Loucy (cell line): ENCODE measurements around the gene OR51S1.

Experiments used
- H2AFZ ChIP-seq: fragments of 200-600 bp; sonication (generic); 2 replicates; pipeline ENCODE4 v1.6.0; 2016; ENCODE audit warnings: antibody characterized with exemption, mild to moderate bottlenecking, low read length, moderate library complexity
- H3F3A ChIP-seq: fragments of 200-600 bp; 2 replicates; pipeline ENCODE4 v1.6.0; 2016; ENCODE audit warnings: antibody characterized with exemption, low read depth, mild to moderate bottlenecking
- H3K27me3 ChIP-seq: fragments of 200-600 bp; sonication (generic); 2 replicates; pipeline ENCODE4 v1.6.1; 2014; ENCODE audit warnings: low read length, mild to moderate bottlenecking; ENCODE audit not compliant: insufficient read depth, poor library complexity, severe bottlenecking
- H3K36me3 ChIP-seq: fragments of 200-600 bp; sonication (generic); 2 replicates; pipeline ENCODE4 v1.6.1; 2016; ENCODE audit warnings: low read length; ENCODE audit not compliant: insufficient read depth
- H3K4me1 ChIP-seq: fragments of 200-600 bp; sonication (generic); 2 replicates; pipeline ENCODE4 v1.5.1; 2014; ENCODE audit warnings: low read length, mild to moderate bottlenecking; ENCODE audit not compliant: insufficient read depth, poor library complexity, severe bottlenecking
- H3K4me2 ChIP-seq: fragments of 200-600 bp; sonication (generic); 2 replicates; pipeline ENCODE4 v1.6.0; 2014; ENCODE audit warnings: antibody characterized with exemption, low read length, low read depth, mild to moderate bottlenecking; ENCODE audit not compliant: poor library complexity, severe bottlenecking
- H3K4me3 ChIP-seq: fragments of 200-600 bp; sonication (generic); 2 replicates; pipeline ENCODE4 v1.5.1; 2014; ENCODE audit warnings: low read length, mild to moderate bottlenecking, mixed read lengths; ENCODE audit not compliant: poor library complexity, severe bottlenecking
- H3K79me2 ChIP-seq: fragments of 200-600 bp; sonication (generic); 2 replicates; pipeline ENCODE4 v1.6.1; 2014; ENCODE audit warnings: low read length; ENCODE audit not compliant: insufficient read depth
- H3K9ac ChIP-seq: fragments of 200-600 bp; sonication (generic); 2 replicates; pipeline ENCODE4 v1.6.0; 2014; ENCODE audit warnings: mild to moderate bottlenecking, low read depth, low read length, moderate library complexity; ENCODE audit not compliant: poor library complexity, severe bottlenecking
- H3K9me2 ChIP-seq: fragments of 200-600 bp; sonication (generic); replicated peaks from 2 replicates; pipeline ENCODE4 v1.6.1; 2016; ENCODE audit warnings: low read depth, low read length, mixed read lengths
- H3K9me3 ChIP-seq: fragments of 200-600 bp; sonication (generic); 2 replicates; pipeline ENCODE4 v1.6.1; 2014; ENCODE audit warnings: mild to moderate bottlenecking, antibody characterized with exemption, low read length, low read depth; ENCODE audit not compliant: insufficient read depth
- H4K20me1 ChIP-seq: fragments of 200-600 bp; sonication (generic); 2 replicates; pipeline ENCODE4 v1.6.0; 2014; ENCODE audit warnings: antibody characterized with exemption, low read length, mild to moderate bottlenecking; ENCODE audit not compliant: insufficient read depth, poor library complexity, severe bottlenecking
- EZH2phosphoT487 ChIP-seq: fragments of 200-600 bp; IDR thresholded peaks from 2 replicates; pipeline ENCODE4 v1.6.1; 2018; ENCODE audit warnings: antibody characterized with exemption, mild to moderate bottlenecking, moderate library complexity, borderline replicate concordance
- TF ChIP-seq, protein P1 (sequence below): fragments of 200-600 bp; sonication (generic); conservative IDR thresholded peaks from 2 replicates; pipeline ENCODE4 v1.5.1; 2014; ENCODE audit warnings: mild to moderate bottlenecking, antibody characterized with exemption, low read length

Gene OR51S1

DNA sequence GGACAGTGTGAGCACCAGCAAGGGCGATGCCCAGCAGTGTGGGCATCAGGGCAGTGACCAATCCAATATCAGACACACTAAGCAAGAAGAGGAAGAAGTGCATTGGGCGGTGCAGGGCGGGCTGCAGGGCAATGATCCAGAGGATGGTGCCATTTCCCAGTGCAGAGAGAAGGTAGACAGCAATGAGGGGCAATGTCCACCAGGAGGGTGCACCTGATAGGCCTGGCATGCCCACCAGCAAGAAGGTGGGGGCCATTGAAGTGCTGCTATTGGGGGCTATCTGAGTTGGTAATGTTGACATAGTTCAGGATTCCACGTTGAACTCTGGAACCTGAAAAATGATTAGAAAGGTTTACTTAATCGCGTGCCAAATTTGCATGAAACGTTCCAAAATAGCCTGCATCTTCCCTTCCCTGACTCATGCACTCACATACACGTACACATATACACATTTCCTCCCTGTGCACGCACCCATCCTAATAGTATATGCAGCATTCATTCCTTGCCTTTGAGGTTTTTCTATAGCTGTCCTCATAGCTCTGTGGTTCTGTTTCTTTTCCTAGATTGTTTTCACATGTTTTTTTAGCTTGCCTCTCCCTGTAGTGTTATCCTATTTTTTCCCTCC lies at the start of gene OR51S1:
TSS of gene OR51S1 (minus strand) at position 301 of the 625 bp plus-strand sequence. CDS start at position 301, 0 bp downstream.
- no peaks in the 10 kb centered on the region for H3K79me2 ChIP-seq
- H3K27me3 ChIP-seq = no peaks in the 10 kb centered on the region
- no peaks in the 10 kb centered on the region for H3K9me3 ChIP-seq
- H4K20me1 ChIP-seq = no peaks in the 10 kb centered on the region
- H2AFZ ChIP-seq = no peak within 1 kb of the TSS
- no peaks in the 10 kb centered on the region for H3K9me2 ChIP-seq
- H3K4me3 ChIP-seq = no peak within 1 kb of the TSS
- H3K4me2 ChIP-seq = no peak within 1 kb of the TSS
- H3K9ac ChIP-seq = no peak within 1 kb of the TSS
- no peaks in the 10 kb centered on the region for H3F3A ChIP-seq
- no peaks in the 10 kb centered on the region for H3K4me1 ChIP-seq
- H3K36me3 ChIP-seq = no peaks in the 10 kb centered on the region
- TF ChIP-seq, protein P1, sequence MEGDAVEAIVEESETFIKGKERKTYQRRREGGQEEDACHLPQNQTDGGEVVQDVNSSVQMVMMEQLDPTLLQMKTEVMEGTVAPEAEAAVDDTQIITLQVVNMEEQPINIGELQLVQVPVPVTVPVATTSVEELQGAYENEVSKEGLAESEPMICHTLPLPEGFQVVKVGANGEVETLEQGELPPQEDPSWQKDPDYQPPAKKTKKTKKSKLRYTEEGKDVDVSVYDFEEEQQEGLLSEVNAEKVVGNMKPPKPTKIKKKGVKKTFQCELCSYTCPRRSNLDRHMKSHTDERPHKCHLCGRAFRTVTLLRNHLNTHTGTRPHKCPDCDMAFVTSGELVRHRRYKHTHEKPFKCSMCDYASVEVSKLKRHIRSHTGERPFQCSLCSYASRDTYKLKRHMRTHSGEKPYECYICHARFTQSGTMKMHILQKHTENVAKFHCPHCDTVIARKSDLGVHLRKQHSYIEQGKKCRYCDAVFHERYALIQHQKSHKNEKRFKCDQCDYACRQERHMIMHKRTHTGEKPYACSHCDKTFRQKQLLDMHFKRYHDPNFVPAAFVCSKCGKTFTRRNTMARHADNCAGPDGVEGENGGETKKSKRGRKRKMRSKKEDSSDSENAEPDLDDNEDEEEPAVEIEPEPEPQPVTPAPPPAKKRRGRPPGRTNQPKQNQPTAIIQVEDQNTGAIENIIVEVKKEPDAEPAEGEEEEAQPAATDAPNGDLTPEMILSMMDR = no peak
- no peak for TF ChIP-seq EZH2phosphoT487

- TF ChIP-seq, protein P1 = no peak
- no peak for TF ChIP-seq EZH2phosphoT487
- Histone ChIP-seq H3K27me3 (no peaks in the 10 kb centered on the region), H4K20me1 (no peaks in the 10 kb centered on the region), H3K4me3 (no peak overlapping the region), H2AFZ (no peak overlapping the region), H3K79me2 (no peaks in the 10 kb centered on the region), H3F3A (no peaks in the 10 kb centered on the region), H3K36me3 (no peaks in the 10 kb centered on the region), H3K4me1 (no peaks in the 10 kb centered on the region), H3K9me2 (no peaks in the 10 kb centered on the region; the same call in 1 of the 2 replicates), H3K4me2 (no peak overlapping the region), H3K9ac (no peak overlapping the region), H3K9me3 (no peaks in the 10 kb centered on the region)
Observed at GRCh38 chr11:4891996-4892640, 43.1 kb upstream of the OR51S1 start.

DNA sequence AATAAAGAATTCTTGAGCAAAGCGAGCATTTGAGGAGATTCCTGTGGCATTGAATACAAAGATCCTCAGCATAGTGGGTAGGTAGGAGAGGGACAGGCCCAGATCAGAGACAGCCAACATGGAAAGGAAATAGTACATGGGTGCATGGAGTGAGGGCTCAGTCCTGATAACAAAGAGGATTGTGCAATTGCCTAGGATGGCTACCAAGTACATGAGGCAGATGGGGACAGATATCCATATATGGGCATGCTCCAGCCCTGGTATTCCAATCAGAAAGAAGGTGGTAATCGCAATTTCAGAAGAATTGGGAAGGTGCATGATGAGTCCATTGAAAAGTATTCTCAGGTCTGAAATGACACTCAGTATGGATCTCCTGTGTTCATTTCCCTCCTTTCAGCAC lies 41.3 kb upstream of the OR51S1 start:
- Histone ChIP-seq H3K4me1 (no peaks in the 10 kb centered on the region), H4K20me1 (no peaks in the 10 kb centered on the region), H3K9me3 (no peaks in the 10 kb centered on the region), H3K9me2 (no peaks in the 10 kb centered on the region; the same call in 1 of the 2 replicates), H3K4me3 (no peak overlapping the region), H3K4me2 (no peak overlapping the region), H3F3A (no peaks in the 10 kb centered on the region), H3K36me3 (no peaks in the 10 kb centered on the region), H2AFZ (no peak overlapping the region), H3K9ac (no peak overlapping the region), H3K79me2 (no peaks in the 10 kb centered on the region), H3K27me3 (no peaks in the 10 kb centered on the region)
- TF ChIP-seq, protein P1 = no peak
- TF ChIP-seq EZH2phosphoT487 = no peak
